ENCODE results near the gene ANAPC15. TPM values are rescaled to one million over a fixed set of nuclear protein-coding genes. Genes with fewer than 3 reads are reported as not detected.

The ANAPC15 gene
- total RNA-seq, 3 donors from 2014 or later: 37.9 to 52.1 (median 39.0) TPM

- Histone ChIP-seq H3K4me3 (peak overlapping the region; percentile 88), H3K4me1 (ENCODE audit: low read depth) (peaks cover 15% of the 10 kb centered on the region), H3K36me3 (ENCODE audit: low read depth) (no peaks in the 10 kb centered on the region), H3K9me3 (no peaks in the 10 kb centered on the region)
- DNase-seq: no peak
- TF ChIP-seq CTCF (IDR thresholded peaks at IDR 0.05): no peak
- no peak for ATAC-seq
- intact Hi-C loops (cut with DNase I, micrococcal nuclease): no loop called here
Observed at GRCh38 chr11:72102162-72102561, 10.3 kb downstream of the ANAPC15 start.

- peak in 1 of 3 donors; percentile 47 for DNase-seq
- H3K4me1 ChIP-seq (ENCODE audit: low read depth): peaks cover 15% of the 10 kb centered on the region
- H3K36me3 ChIP-seq (ENCODE audit: low read depth): no peaks in the 10 kb centered on the region
- intact Hi-C loops (cut with DNase I, micrococcal nuclease): no loop called here
- H3K4me3 ChIP-seq: no peak overlapping the region
- ATAC-seq: no peak
- no peak for TF ChIP-seq CTCF (IDR thresholded peaks at IDR 0.05)
- H3K9me3 ChIP-seq: no peaks in the 10 kb centered on the region
Observed at GRCh38 chr11:72100462-72100861, 12.0 kb downstream of the ANAPC15 start.

GRCh38 chr11:72100009-72100408, 12.5 kb downstream of the ANAPC15 start:
- ATAC-seq (no peak), DNase-seq (no peak)
- Histone ChIP-seq H3K36me3 (ENCODE audit: low read depth) (no peaks in the 10 kb centered on the region), H3K9me3 (no peaks in the 10 kb centered on the region), H3K4me1 (ENCODE audit: low read depth) (peaks cover 15% of the 10 kb centered on the region), H3K4me3 (no peak overlapping the region)
- intact Hi-C loops (cut with DNase I, micrococcal nuclease): no loop called here
- TF ChIP-seq CTCF (IDR thresholded peaks at IDR 0.05): no peak

- DNase-seq (no peak), ATAC-seq (no peak)
- Histone ChIP-seq H3K9me3 (no peaks in the 10 kb centered on the region), H3K36me3 (ENCODE audit: low read depth) (no peaks in the 10 kb centered on the region), H3K4me3 (no peak overlapping the region), H3K4me1 (ENCODE audit: low read depth) (peaks cover 13% of the 10 kb centered on the region)
- TF ChIP-seq CTCF (IDR thresholded peaks at IDR 0.05): no peak
- intact Hi-C loops (cut with DNase I, micrococcal nuclease): no loop called here
Observed at GRCh38 chr11:72098741-72099140, 13.8 kb downstream of the ANAPC15 start.

GRCh38 chr11:72091292-72091691, 21.2 kb downstream of the ANAPC15 start:
- Histone ChIP-seq H3K36me3 (ENCODE audit: low read depth) (no peaks in the 10 kb centered on the region), H3K9me3 (no peaks in the 10 kb centered on the region), H3K4me3 (no peak overlapping the region), H3K4me1 (ENCODE audit: low read depth) (no peaks in the 10 kb centered on the region)
- DNase-seq (peak; percentile 55 to 90 (median 84)), ATAC-seq (peak; percentile 98)
- intact Hi-C loops (cut with DNase I, micrococcal nuclease): loop anchor here (2.0 to 5.0 kb wide), 2 partner anchors 66 to 69 kb away; no protein-coding TSS in a partner anchor
- TF ChIP-seq CTCF (IDR thresholded peaks at IDR 0.05): peak; percentile 60

All from mucosa of descending colon (tissue), 3 donors.